Lower leg skin (tissue), 3 donors: ENCODE data around the gene SLC7A6OS.

Experiments
- CTCF ChIP-seq, 3 donors: fragments of 450-650 bp; IDR thresholded peaks; one replicate each; pipeline ENCODE4 v1.5.1; 2016; ENCODE audit warnings: antibody characterized with exemption in 3 of 3, mild to moderate bottlenecking in 3 of 3, moderate library complexity in 2 of 3
- POLR2A ChIP-seq, 2 donors: fragments of 450-650 bp; IDR thresholded peaks; one replicate each; pipeline ENCODE4 v1.6.1; 2016 to 2017; ENCODE audit warnings: antibody characterized with exemption in 2 of 2, mild to moderate bottlenecking in 1 of 2, moderate library complexity in 1 of 2

- TF ChIP-seq CTCF (IDR thresholded peaks at IDR 0.05) (no peak), POLR2A (IDR thresholded peaks at IDR 0.05) (no peak)
These were observed 24.4 kb upstream of the SLC7A6OS start for GRCh38 chr16:68335175-68335574.
